ENCODE data around the gene ILKAP. TPM values are rescaled to one million over a fixed set of nuclear protein-coding genes. Genes with fewer than 3 reads are reported as not detected.

ILKAP gene
- total and polyA plus RNA-seq, 8 donors: 20.4 to 59.4 (median 37.8) TPM

DNA sequence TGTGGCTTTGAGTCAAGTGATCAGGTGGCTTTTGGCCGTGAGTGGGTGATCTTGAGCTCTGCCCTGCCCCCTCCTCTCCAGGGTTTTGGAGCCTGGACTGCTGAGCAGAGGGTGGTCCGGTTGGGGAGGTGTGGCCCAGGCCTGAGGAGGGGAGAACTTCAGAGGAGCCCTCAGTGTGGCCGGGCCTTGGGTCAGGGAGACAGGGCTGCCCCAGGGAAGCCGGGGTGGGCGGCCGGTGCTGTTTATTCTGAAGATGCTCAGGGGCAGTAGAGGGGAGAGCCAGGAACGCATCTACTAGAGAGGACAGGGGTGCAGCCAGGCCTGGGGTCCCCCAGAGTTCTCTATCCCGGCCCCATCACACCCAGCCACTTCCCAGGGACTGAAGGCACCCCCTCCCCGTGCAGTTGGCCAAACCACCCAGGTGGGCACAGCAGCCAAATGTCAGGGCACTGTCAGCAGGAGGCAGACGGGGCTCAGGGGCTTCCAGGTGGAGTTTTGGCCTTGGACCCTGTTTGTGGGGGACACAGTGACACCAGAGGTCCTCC lies 43.8 kb downstream of the ILKAP start:
- no peak for DNase-seq
- Histone ChIP-seq H3K27ac (no peak overlapping the region), H3K36me3 (no peaks in the 10 kb centered on the region), H3K4me3 (peak overlapping the region in 1 of 4 donors; percentile 46), H3K9me3 (no peaks in the 10 kb centered on the region), H3K4me1 (peaks cover 26 to 42% (median 37%) of the 10 kb centered on the region in 4 donors), H3K27me3 (peaks cover 5 to 74% (median 44%) of the 10 kb centered on the region in 3 donors)
- WGBS, 5 donors: 48 to 64% (median 51%) methylated on average over 6 to 10 of the region's 10 CpGs
- TF ChIP-seq POLR2AphosphoS5 (IDR thresholded peaks at IDR 0.05) (no peak), POLR2A (IDR thresholded peaks at IDR 0.05) (no peak), EP300 (IDR thresholded peaks at IDR 0.05) (no peak)
- intact Hi-C loops (cut with DNase I; ENCODE audit: low total_unique reads): no loop called here

DNA sequence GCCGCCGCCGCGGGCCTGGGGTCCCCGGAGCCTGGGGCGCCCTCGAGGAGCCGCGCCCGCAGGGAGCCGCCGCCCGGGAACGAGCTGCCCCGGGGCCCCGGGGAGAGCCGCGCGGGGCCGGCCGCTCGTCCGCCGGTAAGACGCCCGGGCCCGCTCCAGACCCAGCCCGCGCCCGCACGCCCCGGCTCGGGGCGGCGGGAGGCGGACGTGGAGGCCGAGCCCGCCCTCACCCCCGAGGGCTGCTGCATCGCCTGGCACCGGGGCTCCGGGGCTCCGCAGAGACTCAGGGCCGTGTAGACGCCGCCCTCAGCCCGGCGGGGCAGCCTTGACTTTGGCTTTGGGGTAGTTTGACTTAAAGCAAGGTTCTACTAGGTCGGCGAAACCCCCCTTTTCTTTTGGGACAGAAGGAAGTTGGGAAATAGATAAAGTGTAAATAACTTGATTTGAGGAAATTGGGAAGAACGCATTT lies 44.4 kb downstream of the ILKAP start:
- TF ChIP-seq EP300 (IDR thresholded peaks at IDR 0.05) (no peak), POLR2A (IDR thresholded peaks at IDR 0.05) (no peak), POLR2AphosphoS5 (IDR thresholded peaks at IDR 0.05) (no peak)
- TF ChIP-seq, protein P1, sequence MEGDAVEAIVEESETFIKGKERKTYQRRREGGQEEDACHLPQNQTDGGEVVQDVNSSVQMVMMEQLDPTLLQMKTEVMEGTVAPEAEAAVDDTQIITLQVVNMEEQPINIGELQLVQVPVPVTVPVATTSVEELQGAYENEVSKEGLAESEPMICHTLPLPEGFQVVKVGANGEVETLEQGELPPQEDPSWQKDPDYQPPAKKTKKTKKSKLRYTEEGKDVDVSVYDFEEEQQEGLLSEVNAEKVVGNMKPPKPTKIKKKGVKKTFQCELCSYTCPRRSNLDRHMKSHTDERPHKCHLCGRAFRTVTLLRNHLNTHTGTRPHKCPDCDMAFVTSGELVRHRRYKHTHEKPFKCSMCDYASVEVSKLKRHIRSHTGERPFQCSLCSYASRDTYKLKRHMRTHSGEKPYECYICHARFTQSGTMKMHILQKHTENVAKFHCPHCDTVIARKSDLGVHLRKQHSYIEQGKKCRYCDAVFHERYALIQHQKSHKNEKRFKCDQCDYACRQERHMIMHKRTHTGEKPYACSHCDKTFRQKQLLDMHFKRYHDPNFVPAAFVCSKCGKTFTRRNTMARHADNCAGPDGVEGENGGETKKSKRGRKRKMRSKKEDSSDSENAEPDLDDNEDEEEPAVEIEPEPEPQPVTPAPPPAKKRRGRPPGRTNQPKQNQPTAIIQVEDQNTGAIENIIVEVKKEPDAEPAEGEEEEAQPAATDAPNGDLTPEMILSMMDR (IDR thresholded peaks at IDR 0.05): no peak
- H3K27ac ChIP-seq: no peak overlapping the region
- no peaks in the 10 kb centered on the region for H3K9me3 ChIP-seq
- H3K4me3 ChIP-seq: peak overlapping the region; percentile 35 to 46 (median 39)
- H3K36me3 ChIP-seq: no peaks in the 10 kb centered on the region
- H3K4me1 ChIP-seq: peaks cover 25 to 40% (median 34%) of the 10 kb centered on the region in 4 donors
- DNase-seq: no peak
- peaks cover 5 to 68% (median 41%) of the 10 kb centered on the region in 3 donors for H3K27me3 ChIP-seq
- WGBS, 5 donors: 1 to 9% (median 2%) methylated on average over 11 to 52 of the region's 52 CpGs
- intact Hi-C loops (cut with DNase I; ENCODE audit: low total_unique reads): no loop called here

DNA sequence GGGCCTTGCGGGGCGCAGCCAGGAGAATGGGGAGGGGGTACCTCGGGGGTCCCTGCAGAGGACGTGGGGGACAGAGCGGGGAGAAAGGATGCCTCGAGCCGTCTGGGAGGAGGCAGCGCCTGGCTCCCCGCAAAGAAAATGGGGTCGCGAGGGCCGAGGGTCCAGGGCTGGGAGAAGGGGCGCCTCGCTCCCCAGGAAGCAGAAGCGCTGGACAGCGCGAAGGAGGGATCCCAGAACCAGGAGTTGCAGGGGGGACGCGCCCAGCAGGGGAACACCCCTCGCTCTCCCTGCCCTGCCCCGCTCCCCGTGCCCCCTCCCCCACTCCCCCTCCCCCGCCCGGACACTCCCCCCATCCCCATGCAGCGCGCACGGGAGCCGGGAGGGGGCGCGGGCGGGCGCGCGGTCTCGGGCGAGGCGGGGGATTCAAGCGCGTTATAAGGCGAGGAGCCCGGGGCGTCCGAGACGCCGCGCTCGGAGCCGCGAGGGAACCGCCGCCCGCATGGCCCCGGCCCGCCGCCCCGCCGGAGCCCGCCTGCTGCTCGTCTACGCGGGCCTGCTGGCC lies 44.9 kb downstream of the ILKAP start, which contains the start of gene ERFE:
Gene ERFE, plus strand, starts transcription at position 462 of the 562 bp plus-strand sequence. Its CDS starts 38 bp downstream, at position 500.
- H3K4me3 ChIP-seq: peak within 1 kb of the TSS; percentile 35 to 46 (median 39)
- no peak within 1 kb of the TSS for H3K27ac ChIP-seq
- H3K27me3 ChIP-seq: peaks cover 5 to 63% (median 36%) of the 10 kb centered on the region in 3 donors
- DNase-seq: peak in 1 of 2 donors; percentile 83
- no peaks in the 10 kb centered on the region for H3K36me3 ChIP-seq
- intact Hi-C loops (cut with DNase I; ENCODE audit: low total_unique reads): no loop called here
- TF ChIP-seq, protein P1 (IDR thresholded peaks at IDR 0.05): peak in 3 of 7 experiments; percentile 38 to 47 (median 43)
- TF ChIP-seq EP300 (IDR thresholded peaks at IDR 0.05) (no peak), POLR2AphosphoS5 (IDR thresholded peaks at IDR 0.05) (no peak), POLR2A (IDR thresholded peaks at IDR 0.05) (no peak)
- H3K9me3 ChIP-seq: no peaks in the 10 kb centered on the region
- 11 to 25% (median 16%) methylated on average over 6 to 50 of the region's 61 CpGs for WGBS, 5 donors
- peaks cover 20 to 34% (median 29%) of the 10 kb centered on the region in 4 donors for H3K4me1 ChIP-seq

DNA sequence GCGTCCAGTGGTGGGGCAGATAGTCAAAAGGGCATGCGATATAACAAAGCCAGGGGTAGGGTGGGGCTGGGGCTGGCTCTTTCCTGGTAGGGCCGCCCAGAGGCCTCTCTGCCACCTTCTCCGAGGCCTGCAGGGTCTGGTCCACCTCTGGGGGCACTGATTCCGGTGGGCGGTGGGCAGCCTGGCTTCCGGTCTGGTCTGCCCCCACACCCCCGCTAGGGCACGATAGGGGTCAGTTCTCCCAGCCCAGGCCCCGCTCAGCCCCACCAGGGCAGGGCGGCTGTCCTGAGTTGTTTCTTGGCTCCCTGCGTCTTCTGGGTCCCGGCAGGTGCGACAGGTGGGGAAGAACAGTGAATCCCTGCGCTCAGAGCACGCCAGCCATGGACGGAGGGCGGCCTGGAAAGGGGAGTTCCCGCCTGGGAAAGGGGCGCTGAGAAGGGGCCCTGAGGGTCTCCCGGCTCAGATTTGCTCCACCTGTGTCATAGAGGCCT lies 45.4 kb downstream of the ILKAP start:
- Histone ChIP-seq H3K27me3 (peaks cover 5 to 57% (median 30%) of the 10 kb centered on the region in 3 donors), H3K9me3 (no peaks in the 10 kb centered on the region), H3K27ac (no peak overlapping the region), H3K4me1 (peaks cover 17 to 29% (median 24%) of the 10 kb centered on the region in 4 donors), H3K36me3 (no peaks in the 10 kb centered on the region), H3K4me3 (peak overlapping the region in 2 of 4 donors; percentile 36 to 42)
- no peak for DNase-seq
- 40 to 58% (median 49%) methylated on average over 20 to 21 of the region's 21 CpGs for WGBS, 5 donors
- intact Hi-C loops (cut with DNase I; ENCODE audit: low total_unique reads): no loop called here
- TF ChIP-seq POLR2A (IDR thresholded peaks at IDR 0.05): no peak
- TF ChIP-seq, protein P1 (IDR thresholded peaks at IDR 0.05): no peak

Data from stomach (tissue), 9 donors.